Peyer's patch (tissue), 4 donors: ENCODE measurements around the gene MAP2. TPM values are rescaled to one million over a fixed set of nuclear protein-coding genes. Genes with fewer than 3 reads are reported as not detected.

Experiments used
- DNase-seq, 3 donors: peaks; one replicate each; pipeline ENCODE4 v3.0.0-alpha.2; 2017 to 2019
- H3K27ac ChIP-seq, 4 donors: fragments of 200-600 bp; sonication (generic); one replicate each; pipeline ENCODE4 v1.5.1; 2016 to 2019
- H3K27me3 ChIP-seq, 2 donors: fragments of 200-600 bp; sonication (generic); one replicate each; pipeline ENCODE4 v1.5.1; 2019
- H3K36me3 ChIP-seq, 3 donors: fragments of 200-600 bp; sonication (generic); one replicate each; pipeline ENCODE4 v1.5.1; 2016 to 2019
- H3K4me1 ChIP-seq, 4 donors: fragments of 200-600 bp; sonication (generic); one replicate each; pipeline ENCODE4 v1.5.1; 2016 to 2019
- H3K4me3 ChIP-seq, 4 donors: fragments of 200-600 bp; sonication (generic); 1 replicate in 3 of 4; 2 replicates in 1 of 4; pipeline ENCODE4 v1.5.1; 2016 to 2019; ENCODE audit warnings: mild to moderate bottlenecking in 1 of 4
- H3K9me3 ChIP-seq, 4 donors: fragments of 200-600 bp; sonication (generic); one replicate each; pipeline ENCODE4 v1.5.1; 2016 to 2019; ENCODE audit warnings: mild to moderate bottlenecking in 1 of 4
- CTCF ChIP-seq, 6 experiments: fragments of 450-650 bp in 4 of 6; fragments of 200-600 bp in 2 of 6; sonication (generic) in 1 of 6; IDR thresholded peaks; one replicate each; pipeline ENCODE4 v1.5.1; 2017 to 2019; ENCODE audit warnings: antibody characterized with exemption in 6 of 6, mild to moderate bottlenecking in 3 of 6, moderate library complexity in 1 of 6
- POLR2A ChIP-seq, 2 donors: fragments of 450-650 bp; IDR thresholded peaks; one replicate each; pipeline ENCODE4 v1.5.1; 2017; ENCODE audit warnings: antibody characterized with exemption in 2 of 2, mild to moderate bottlenecking in 2 of 2, moderate library complexity in 2 of 2
- total RNA-seq, 4 donors: library from RNA; depleted of rRNA; stranded (reverse); fragments of >200 nt; gene quantifications; one replicate each; pipeline ENCODE4 v1.1.0, GENCODE V29; 2016

MAP2 gene
- total RNA-seq, 4 donors from 2014 or later: 0.70 to 19.8 (median 4.1) TPM

GRCh38 chr2:209609531-209609930 is 185.7 kb downstream of the MAP2 start:
- Histone ChIP-seq H3K36me3 (no peaks in the 10 kb centered on the region), H3K9me3 (no peaks in the 10 kb centered on the region), H3K27me3 (no peaks in the 10 kb centered on the region), H3K27ac (no peak overlapping the region), H3K4me3 (no peak overlapping the region), H3K4me1 (no peaks in the 10 kb centered on the region)
- no peak for DNase-seq
- TF ChIP-seq POLR2A (IDR thresholded peaks at IDR 0.05): no peak
- TF ChIP-seq CTCF (IDR thresholded peaks at IDR 0.05): no peak

GRCh38 chr2:209610631-209611030 is 186.8 kb downstream of the MAP2 start:
- H3K27ac ChIP-seq: no peak overlapping the region
- no peak overlapping the region for H3K4me3 ChIP-seq
- H3K9me3 ChIP-seq: no peaks in the 10 kb centered on the region
- no peak for DNase-seq
- no peak for TF ChIP-seq CTCF (IDR thresholded peaks at IDR 0.05)
- TF ChIP-seq POLR2A (IDR thresholded peaks at IDR 0.05): no peak
- no peaks in the 10 kb centered on the region for H3K36me3 ChIP-seq
- no peaks in the 10 kb centered on the region for H3K4me1 ChIP-seq
- no peaks in the 10 kb centered on the region for H3K27me3 ChIP-seq

GRCh38 chr2:209613649-209614305 is 189.9 kb downstream of the MAP2 start:
- Histone ChIP-seq H3K27ac (no peak overlapping the region), H3K27me3 (no peaks in the 10 kb centered on the region), H3K4me3 (no peak overlapping the region), H3K9me3 (no peaks in the 10 kb centered on the region), H3K36me3 (no peaks in the 10 kb centered on the region), H3K4me1 (no peaks in the 10 kb centered on the region)
- TF ChIP-seq CTCF (IDR thresholded peaks at IDR 0.05): no peak
- no peak for TF ChIP-seq POLR2A (IDR thresholded peaks at IDR 0.05)
- DNase-seq: no peak

- H3K27ac ChIP-seq: no peak overlapping the region
- H3K4me3 ChIP-seq: no peak overlapping the region
- no peaks in the 10 kb centered on the region for H3K4me1 ChIP-seq
- no peak for DNase-seq
- H3K36me3 ChIP-seq: no peaks in the 10 kb centered on the region
- no peaks in the 10 kb centered on the region for H3K27me3 ChIP-seq
- H3K9me3 ChIP-seq: no peaks in the 10 kb centered on the region
- TF ChIP-seq POLR2A (IDR thresholded peaks at IDR 0.05) (no peak), CTCF (IDR thresholded peaks at IDR 0.05) (no peak)
Measured at GRCh38 chr2:209614690-209615369, 191.0 kb downstream of the MAP2 start.

- no peak for DNase-seq
Measured at GRCh38 chr2:209619782-209620181, 195.9 kb downstream of the MAP2 start.

More at GRCh38 chr2:209619782-209620181, 195.9 kb downstream of the MAP2 start:
- no peak overlapping the region for H3K27ac ChIP-seq
- H3K9me3 ChIP-seq: no peaks in the 10 kb centered on the region
- no peaks in the 10 kb centered on the region for H3K27me3 ChIP-seq
- H3K4me1 ChIP-seq: no peaks in the 10 kb centered on the region
- no peak overlapping the region for H3K4me3 ChIP-seq
- H3K36me3 ChIP-seq: no peaks in the 10 kb centered on the region
- no peak for TF ChIP-seq CTCF (IDR thresholded peaks at IDR 0.05)
- TF ChIP-seq POLR2A (IDR thresholded peaks at IDR 0.05): no peak
